Liver (tissue), 9 donors: Measurements from ENCODE around the gene ASXL1. TPM values are rescaled to one million over a fixed set of nuclear protein-coding genes. Genes with fewer than 3 reads are reported as not detected.

Experiments used
- DNase-seq: peaks from one replicate; pipeline ENCODE4 v3.0.0-alpha.2; 2017; ENCODE audit warnings: low spot score
- H3K27ac ChIP-seq, 2 donors: one replicate each; pipeline ENCODE4 v1.7.0; 2013; ENCODE audit warnings: inconsistent platforms in 2 of 2, low read length in 2 of 2, control low read depth in 1 of 2, low read depth in 1 of 2, mild to moderate bottlenecking in 1 of 2
- H3K27me3 ChIP-seq, 4 donors: one replicate each; pipeline versions ENCODE4 v1.6.1 to v1.7.0; 2013; ENCODE audit warnings: low read length in 3 of 4, inconsistent platforms in 1 of 4, mild to moderate bottlenecking in 1 of 4, moderate library complexity in 1 of 4; ENCODE audit not compliant: control insufficient read depth in 4 of 4, insufficient read depth in 4 of 4
- H3K36me3 ChIP-seq, 4 donors: one replicate each; pipeline versions ENCODE4 v1.6.1 to v1.7.0; 2013; ENCODE audit warnings: low read length in 3 of 4, mild to moderate bottlenecking in 3 of 4, low read depth in 1 of 4, moderate library complexity in 1 of 4; ENCODE audit not compliant: control insufficient read depth in 4 of 4, insufficient read depth in 3 of 4
- H3K4me1 ChIP-seq, 4 donors: one replicate each; pipeline versions ENCODE4 v1.6.1 to v1.7.0; 2013; ENCODE audit warnings: low read length in 3 of 4, mild to moderate bottlenecking in 3 of 4, moderate library complexity in 1 of 4; ENCODE audit not compliant: control insufficient read depth in 4 of 4, insufficient read depth in 4 of 4
- H3K4me3 ChIP-seq, 3 donors: one replicate each; pipeline versions ENCODE4 v1.6.1 to v1.7.0; 2013; ENCODE audit warnings: low read length in 3 of 3, control low read depth in 1 of 3, low read depth in 1 of 3, mild to moderate bottlenecking in 1 of 3
- H3K9ac ChIP-seq, 2 donors: one replicate each; pipeline ENCODE4 v1.7.0; 2013; ENCODE audit warnings: low read length in 2 of 2, mild to moderate bottlenecking in 2 of 2, moderate library complexity in 2 of 2, control low read depth in 1 of 2, low read depth in 1 of 2
- H3K9me3 ChIP-seq, 4 donors: one replicate each; pipeline versions ENCODE4 v1.6.1 to v1.7.0; 2013; ENCODE audit warnings: low read length in 3 of 4; ENCODE audit not compliant: control insufficient read depth in 4 of 4
- EGR1 ChIP-seq, 2 donors: IDR thresholded peaks; 2 replicates each; pipeline ENCODE4 v1.6.1; 2016 to 2018; ENCODE audit warnings: antibody characterized with exemption in 2 of 2, low read depth in 2 of 2
- FOXA1 ChIP-seq: IDR thresholded peaks from 2 replicates; pipeline ENCODE4 v1.6.1; 2016; ENCODE audit warnings: antibody characterized with exemption
- GABPA ChIP-seq, 2 donors: IDR thresholded peaks in 1 of 2; conservative IDR thresholded peaks in 1 of 2; 2 replicates each; pipeline ENCODE4 v1.6.1; 2016; ENCODE audit warnings: antibody characterized with exemption in 2 of 2, mild to moderate bottlenecking in 1 of 2, moderate library complexity in 1 of 2
- HNF4A ChIP-seq, 2 donors: conservative IDR thresholded peaks; 2 replicates each; pipeline ENCODE4 v1.6.1; 2016; ENCODE audit warnings: antibody characterized with exemption in 2 of 2, mild to moderate bottlenecking in 2 of 2
- HNF4G ChIP-seq: IDR thresholded peaks from 2 replicates; pipeline ENCODE4 v1.6.1; 2016; ENCODE audit warnings: antibody characterized with exemption
- MAX ChIP-seq: IDR thresholded peaks from 2 replicates; pipeline ENCODE4 v1.6.1; 2016; ENCODE audit warnings: antibody characterized with exemption
- RAD21 ChIP-seq, 2 donors: IDR thresholded peaks; 2 replicates each; pipeline ENCODE4 v1.6.1; 2016; ENCODE audit warnings: antibody characterized with exemption in 2 of 2, mild to moderate bottlenecking in 2 of 2
- REST ChIP-seq: IDR thresholded peaks from 2 replicates; pipeline ENCODE4 v1.6.1; 2016; ENCODE audit warnings: antibody characterized with exemption, mild to moderate bottlenecking
- RXRA ChIP-seq, 2 donors: IDR thresholded peaks; 2 replicates each; pipeline ENCODE4 v1.6.1; 2017 to 2018; ENCODE audit warnings: antibody characterized with exemption in 2 of 2, mild to moderate bottlenecking in 1 of 2
- SP1 ChIP-seq: IDR thresholded peaks from 2 replicates; pipeline ENCODE4 v1.6.1; 2018; ENCODE audit warnings: antibody characterized with exemption, mild to moderate bottlenecking
- TAF1 ChIP-seq: conservative IDR thresholded peaks from 2 replicates; pipeline ENCODE4 v1.6.1; 2016; ENCODE audit warnings: antibody characterized with exemption, mild to moderate bottlenecking
- YY1 ChIP-seq: IDR thresholded peaks from 2 replicates; pipeline ENCODE4 v1.6.1; 2016; ENCODE audit warnings: antibody characterized with exemption, mild to moderate bottlenecking
- WGBS: extraction: QIAGEN DNeasy Blood & Tissue Kit; methylation state at CpG from one replicate; pipeline ENCODE4 v1.1.7; 2013; 5-methylcytosine and 5-hydroxymethylcytosine counted together
- polyA plus RNA-seq, 2 donors: library from polyadenylated mRNA; stranded (reverse) in 1 of 2; unstranded in 1 of 2; fragments of 200-250 nt in 1 of 2; fragments of >200 nt in 1 of 2; fragmentation: Nextera tagmentation in 1 of 2; extraction: Ambion mirVana in 1 of 2; gene quantifications; one replicate each; pipeline versions ENCODE4 v1.2.1 to v1.2.3, GENCODE V29; 2013 to 2015
- total RNA-seq, 2 donors: library from RNA; depleted of rRNA; stranded (reverse); fragments of >200 nt; gene quantifications; one replicate each; pipeline ENCODE4 v1.2.3, GENCODE V29; 2014
- TF ChIP-seq, protein P1 (sequence below): fragments of 150-350 bp; IDR thresholded peaks from 2 replicates; pipeline ENCODE4 v1.5.1; 2017; ENCODE audit warnings: improper control_type of control experiment, low read depth, low read length; ENCODE audit not compliant: missing input control
- donor health status: healthy.
- donor health status: healthy.
- donor health status: healthy.
- donor health status: healthy.
- donor health status: healthy.

The ASXL1 gene
- total and polyA plus RNA-seq, 4 donors = 13.4 to 61.3 (median 24.5) TPM

DNA sequence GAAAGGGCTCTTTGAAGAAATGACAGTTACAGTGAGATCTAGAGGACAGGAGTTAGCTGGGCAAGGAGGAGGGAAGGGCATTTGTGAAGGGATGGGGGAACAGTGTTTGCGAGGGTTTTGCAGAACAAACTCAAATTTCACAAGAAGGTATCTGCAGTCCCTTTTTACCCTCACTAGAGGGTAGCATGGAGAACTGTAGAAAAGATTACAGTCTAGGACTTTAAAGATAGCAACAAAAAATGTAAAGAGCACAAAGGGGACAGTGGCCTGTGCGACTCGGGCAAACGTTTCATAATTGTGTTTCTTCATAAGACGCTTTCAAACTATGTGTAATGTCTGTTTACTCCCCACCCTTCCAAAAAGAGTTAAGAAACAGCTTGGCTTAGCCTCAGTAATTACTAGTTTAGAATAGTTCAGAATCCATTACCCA lies 21.2 kb upstream of the ASXL1 start:
- Histone ChIP-seq H3K27me3 (no peaks in the 10 kb centered on the region), H3K27ac (no peak overlapping the region), H3K4me1 (peaks cover 0 to 12% (median 3%) of the 10 kb centered on the region in 4 donors), H3K36me3 (peaks cover 0 to 5% (median 0%) of the 10 kb centered on the region in 4 donors), H3K9me3 (no peaks in the 10 kb centered on the region), H3K9ac (no peak overlapping the region), H3K4me3 (no peak overlapping the region)
- WGBS = 10% methylated on average over 5 of the region's 5 CpGs
- DNase-seq = no peak
- TF ChIP-seq EGR1 (IDR thresholded peaks at IDR 0.05; ENCODE audit: low read depth in 2 of 2) (no peak), RXRA (IDR thresholded peaks at IDR 0.05) (peak in 1 of 2 donors; percentile 30), HNF4G (no peak), RAD21 (IDR thresholded peaks at IDR 0.05) (peak; percentile 79 to 87)
- TF ChIP-seq, protein P1, sequence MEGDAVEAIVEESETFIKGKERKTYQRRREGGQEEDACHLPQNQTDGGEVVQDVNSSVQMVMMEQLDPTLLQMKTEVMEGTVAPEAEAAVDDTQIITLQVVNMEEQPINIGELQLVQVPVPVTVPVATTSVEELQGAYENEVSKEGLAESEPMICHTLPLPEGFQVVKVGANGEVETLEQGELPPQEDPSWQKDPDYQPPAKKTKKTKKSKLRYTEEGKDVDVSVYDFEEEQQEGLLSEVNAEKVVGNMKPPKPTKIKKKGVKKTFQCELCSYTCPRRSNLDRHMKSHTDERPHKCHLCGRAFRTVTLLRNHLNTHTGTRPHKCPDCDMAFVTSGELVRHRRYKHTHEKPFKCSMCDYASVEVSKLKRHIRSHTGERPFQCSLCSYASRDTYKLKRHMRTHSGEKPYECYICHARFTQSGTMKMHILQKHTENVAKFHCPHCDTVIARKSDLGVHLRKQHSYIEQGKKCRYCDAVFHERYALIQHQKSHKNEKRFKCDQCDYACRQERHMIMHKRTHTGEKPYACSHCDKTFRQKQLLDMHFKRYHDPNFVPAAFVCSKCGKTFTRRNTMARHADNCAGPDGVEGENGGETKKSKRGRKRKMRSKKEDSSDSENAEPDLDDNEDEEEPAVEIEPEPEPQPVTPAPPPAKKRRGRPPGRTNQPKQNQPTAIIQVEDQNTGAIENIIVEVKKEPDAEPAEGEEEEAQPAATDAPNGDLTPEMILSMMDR = peak; percentile 65

GRCh38 chr20:32337937-32338661 lies 20.0 kb upstream of the ASXL1 start:
- peaks cover 0 to 5% (median 0%) of the 10 kb centered on the region in 4 donors for H3K4me1 ChIP-seq
- no peak for DNase-seq
- WGBS = 96% methylated on average over 11 of the region's 11 CpGs

More at GRCh38 chr20:32337937-32338661, 20.0 kb upstream of the ASXL1 start:
- Histone ChIP-seq H3K36me3 (peaks cover 0 to 3% (median 0%) of the 10 kb centered on the region in 4 donors), H3K4me3 (no peak overlapping the region), H3K27me3 (no peaks in the 10 kb centered on the region), H3K27ac (no peak overlapping the region), H3K9me3 (no peaks in the 10 kb centered on the region), H3K9ac (no peak overlapping the region)
- TF ChIP-seq HNF4A (conservative IDR thresholded peaks at IDR 0.05) = no peak
- TF ChIP-seq FOXA1 = no peak
- TF ChIP-seq REST = no peak
- TF ChIP-seq EGR1 (IDR thresholded peaks at IDR 0.05; ENCODE audit: low read depth in 2 of 2) = no peak
- TF ChIP-seq HNF4G = no peak
- TF ChIP-seq GABPA (IDR thresholded peaks at IDR 0.05 in 1 of 2, conservative IDR thresholded peaks at IDR 0.05 in 1 of 2) = no peak
- no peak for TF ChIP-seq RXRA (IDR thresholded peaks at IDR 0.05)
- no peak for TF ChIP-seq SP1
- TF ChIP-seq TAF1 = no peak
- no peak for TF ChIP-seq MAX
- TF ChIP-seq, protein P1 = no peak
- TF ChIP-seq YY1 = no peak
